ENCODE results near the gene LRRC4C. TPM values are rescaled to one million over a fixed set of nuclear protein-coding genes. Genes with fewer than 3 reads are reported as not detected.

LRRC4C gene
- polyA plus RNA-seq, 1 donor from 2014 or later: 24.3 TPM

DNA sequence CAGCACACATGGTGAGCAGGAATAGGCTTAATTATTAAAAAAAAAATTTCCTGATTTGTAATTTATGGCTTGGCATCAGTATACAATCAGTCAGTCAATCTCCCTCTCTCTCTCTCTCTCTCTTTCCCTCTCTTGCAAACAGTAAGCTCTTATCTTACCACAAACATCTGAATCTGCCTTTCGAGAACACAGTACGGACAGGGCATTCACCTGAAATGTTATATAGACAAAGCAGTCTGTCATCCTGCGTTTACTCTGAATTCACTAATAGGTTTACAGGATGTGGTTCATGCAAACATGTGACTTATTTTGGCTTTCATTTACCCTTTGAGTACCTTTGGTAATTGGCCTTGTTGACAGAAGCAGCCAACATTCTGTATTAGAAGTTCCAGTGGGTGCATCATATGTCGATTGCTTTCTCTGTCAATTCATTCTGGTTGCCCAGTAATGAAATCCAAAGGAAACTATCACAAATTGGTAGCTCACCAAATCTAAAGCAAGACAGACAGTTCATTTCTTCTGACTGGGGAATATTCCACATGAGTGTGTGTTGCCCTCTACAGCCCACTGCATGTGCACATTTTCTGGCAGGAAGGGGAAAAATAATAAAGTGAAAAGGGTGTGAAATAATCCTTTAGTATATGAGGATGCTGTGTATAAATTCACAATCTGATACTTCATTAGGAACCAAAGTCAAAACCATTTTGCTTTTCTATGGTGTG, 1058.2 kb downstream of the LRRC4C start:
- no peaks in the 10 kb centered on the region for H3K79me2 ChIP-seq (replicated peaks; ENCODE audit: insufficient read depth, low read length)
- H3K4me3 ChIP-seq (ENCODE audit: low read length): no peak overlapping the region
- H3F3A ChIP-seq (ENCODE audit: insufficient read depth, low read length, poor library complexity, severe bottlenecking): no peaks in the 10 kb centered on the region
- no peak overlapping the region for H3K9ac ChIP-seq (ENCODE audit: low read length)
- no peak overlapping the region for H3K27ac ChIP-seq (ENCODE audit: low read length)
- no peaks in the 10 kb centered on the region for H3K36me3 ChIP-seq (ENCODE audit: insufficient read depth, low read length)
- H3K9me3 ChIP-seq (ENCODE audit: low read length): no peaks in the 10 kb centered on the region
- TF ChIP-seq TAF1 (IDR thresholded peaks at IDR 0.05; ENCODE audit: low read depth) (no peak), SMC3 (conservative IDR thresholded peaks at IDR 0.05; ENCODE audit: poor library complexity) (no peak), EP300 (conservative IDR thresholded peaks at IDR 0.05; ENCODE audit: poor library complexity, severe bottlenecking) (no peak), EZH2 (IDR thresholded peaks at IDR 0.05; ENCODE audit: borderline replicate concordance, insufficient read depth, low read length, poor library complexity, severe bottlenecking) (no peak), MXI1 (conservative IDR thresholded peaks at IDR 0.05; ENCODE audit: poor library complexity, severe bottlenecking) (no peak), POLR2AphosphoS5 (IDR thresholded peaks at IDR 0.05) (no peak), RAD21 (conservative IDR thresholded peaks at IDR 0.05) (no peak)
- TF ChIP-seq, protein P1, sequence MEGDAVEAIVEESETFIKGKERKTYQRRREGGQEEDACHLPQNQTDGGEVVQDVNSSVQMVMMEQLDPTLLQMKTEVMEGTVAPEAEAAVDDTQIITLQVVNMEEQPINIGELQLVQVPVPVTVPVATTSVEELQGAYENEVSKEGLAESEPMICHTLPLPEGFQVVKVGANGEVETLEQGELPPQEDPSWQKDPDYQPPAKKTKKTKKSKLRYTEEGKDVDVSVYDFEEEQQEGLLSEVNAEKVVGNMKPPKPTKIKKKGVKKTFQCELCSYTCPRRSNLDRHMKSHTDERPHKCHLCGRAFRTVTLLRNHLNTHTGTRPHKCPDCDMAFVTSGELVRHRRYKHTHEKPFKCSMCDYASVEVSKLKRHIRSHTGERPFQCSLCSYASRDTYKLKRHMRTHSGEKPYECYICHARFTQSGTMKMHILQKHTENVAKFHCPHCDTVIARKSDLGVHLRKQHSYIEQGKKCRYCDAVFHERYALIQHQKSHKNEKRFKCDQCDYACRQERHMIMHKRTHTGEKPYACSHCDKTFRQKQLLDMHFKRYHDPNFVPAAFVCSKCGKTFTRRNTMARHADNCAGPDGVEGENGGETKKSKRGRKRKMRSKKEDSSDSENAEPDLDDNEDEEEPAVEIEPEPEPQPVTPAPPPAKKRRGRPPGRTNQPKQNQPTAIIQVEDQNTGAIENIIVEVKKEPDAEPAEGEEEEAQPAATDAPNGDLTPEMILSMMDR (IDR thresholded peaks at IDR 0.05; ENCODE audit: poor library complexity, severe bottlenecking): no peak
- TF ChIP-seq, protein P2, sequence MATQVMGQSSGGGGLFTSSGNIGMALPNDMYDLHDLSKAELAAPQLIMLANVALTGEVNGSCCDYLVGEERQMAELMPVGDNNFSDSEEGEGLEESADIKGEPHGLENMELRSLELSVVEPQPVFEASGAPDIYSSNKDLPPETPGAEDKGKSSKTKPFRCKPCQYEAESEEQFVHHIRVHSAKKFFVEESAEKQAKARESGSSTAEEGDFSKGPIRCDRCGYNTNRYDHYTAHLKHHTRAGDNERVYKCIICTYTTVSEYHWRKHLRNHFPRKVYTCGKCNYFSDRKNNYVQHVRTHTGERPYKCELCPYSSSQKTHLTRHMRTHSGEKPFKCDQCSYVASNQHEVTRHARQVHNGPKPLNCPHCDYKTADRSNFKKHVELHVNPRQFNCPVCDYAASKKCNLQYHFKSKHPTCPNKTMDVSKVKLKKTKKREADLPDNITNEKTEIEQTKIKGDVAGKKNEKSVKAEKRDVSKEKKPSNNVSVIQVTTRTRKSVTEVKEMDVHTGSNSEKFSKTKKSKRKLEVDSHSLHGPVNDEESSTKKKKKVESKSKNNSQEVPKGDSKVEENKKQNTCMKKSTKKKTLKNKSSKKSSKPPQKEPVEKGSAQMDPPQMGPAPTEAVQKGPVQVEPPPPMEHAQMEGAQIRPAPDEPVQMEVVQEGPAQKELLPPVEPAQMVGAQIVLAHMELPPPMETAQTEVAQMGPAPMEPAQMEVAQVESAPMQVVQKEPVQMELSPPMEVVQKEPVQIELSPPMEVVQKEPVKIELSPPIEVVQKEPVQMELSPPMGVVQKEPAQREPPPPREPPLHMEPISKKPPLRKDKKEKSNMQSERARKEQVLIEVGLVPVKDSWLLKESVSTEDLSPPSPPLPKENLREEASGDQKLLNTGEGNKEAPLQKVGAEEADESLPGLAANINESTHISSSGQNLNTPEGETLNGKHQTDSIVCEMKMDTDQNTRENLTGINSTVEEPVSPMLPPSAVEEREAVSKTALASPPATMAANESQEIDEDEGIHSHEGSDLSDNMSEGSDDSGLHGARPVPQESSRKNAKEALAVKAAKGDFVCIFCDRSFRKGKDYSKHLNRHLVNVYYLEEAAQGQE (IDR thresholded peaks at IDR 0.05; ENCODE audit: borderline replicate concordance): no peak
- H3K27me3 ChIP-seq (ENCODE audit: insufficient read depth, low read depth, low read length): no peaks in the 10 kb centered on the region
- no peak overlapping the region for H3K4me2 ChIP-seq (ENCODE audit: low read length)
- no peak overlapping the region for H2AFZ ChIP-seq (ENCODE audit: low read depth, low read length)
- H4K20me1 ChIP-seq (ENCODE audit: insufficient read depth): no peaks in the 10 kb centered on the region
- no peaks in the 10 kb centered on the region for H3K9me2 ChIP-seq (ENCODE audit: insufficient read depth, low read length)

DNA sequence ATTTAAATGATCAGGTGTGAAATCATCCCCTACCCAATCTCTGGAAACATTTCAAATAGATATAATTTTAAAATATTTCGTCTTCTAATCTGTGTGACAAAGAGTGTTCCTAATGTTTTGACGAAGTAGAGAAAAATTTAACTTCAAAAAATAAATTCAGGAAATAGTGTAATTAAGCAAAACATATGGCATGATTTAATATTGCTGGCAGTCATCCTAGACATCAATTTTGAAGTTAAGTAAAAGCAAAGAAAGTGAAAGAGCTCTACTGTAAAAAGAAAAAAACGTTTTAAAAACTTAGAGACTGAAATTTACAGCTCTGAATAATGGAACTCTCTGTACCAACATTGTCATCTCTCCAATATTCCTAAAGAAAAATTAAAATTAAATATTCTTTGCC, 1062.3 kb downstream of the LRRC4C start:
- no peaks in the 10 kb centered on the region for H3K36me3 ChIP-seq (ENCODE audit: insufficient read depth, low read length)
- no peaks in the 10 kb centered on the region for H3K9me3 ChIP-seq (ENCODE audit: low read length)
- no peak overlapping the region for H3K4me3 ChIP-seq (ENCODE audit: low read length)
- H2AFZ ChIP-seq (ENCODE audit: low read depth, low read length): no peak overlapping the region
- no peak overlapping the region for H3K9ac ChIP-seq (ENCODE audit: low read length)
- H3K79me2 ChIP-seq (replicated peaks; ENCODE audit: insufficient read depth, low read length): no peaks in the 10 kb centered on the region
- H3K9me2 ChIP-seq (ENCODE audit: insufficient read depth, low read length): no peaks in the 10 kb centered on the region
- no peaks in the 10 kb centered on the region for H3K27me3 ChIP-seq (ENCODE audit: insufficient read depth, low read depth, low read length)
- no peaks in the 10 kb centered on the region for H4K20me1 ChIP-seq (ENCODE audit: insufficient read depth)
- no peak overlapping the region for H3K4me2 ChIP-seq (ENCODE audit: low read length)
- TF ChIP-seq, protein P2 (IDR thresholded peaks at IDR 0.05; ENCODE audit: borderline replicate concordance): no peak
- TF ChIP-seq POLR2AphosphoS5 (IDR thresholded peaks at IDR 0.05): no peak
- no peak for TF ChIP-seq SMC3 (conservative IDR thresholded peaks at IDR 0.05; ENCODE audit: poor library complexity)
- TF ChIP-seq EP300 (conservative IDR thresholded peaks at IDR 0.05; ENCODE audit: poor library complexity, severe bottlenecking): no peak
- no peak for TF ChIP-seq RAD21 (conservative IDR thresholded peaks at IDR 0.05)
- TF ChIP-seq TAF1 (IDR thresholded peaks at IDR 0.05; ENCODE audit: low read depth): no peak
- no peak for TF ChIP-seq EZH2 (IDR thresholded peaks at IDR 0.05; ENCODE audit: borderline replicate concordance, insufficient read depth, low read length, poor library complexity, severe bottlenecking)
- TF ChIP-seq, protein P1 (IDR thresholded peaks at IDR 0.05; ENCODE audit: poor library complexity, severe bottlenecking): no peak
- H3F3A ChIP-seq (ENCODE audit: insufficient read depth, low read length, poor library complexity, severe bottlenecking): no peaks in the 10 kb centered on the region
- no peak overlapping the region for H3K27ac ChIP-seq (ENCODE audit: low read length)

Data from neural cell (in vitro differentiated cells).